ENCODE data around the gene CLEC14A.

GRCh38 chr14:38217553-38217952, 38.3 kb downstream of the CLEC14A start:
- no peak for TF ChIP-seq CTCF (IDR thresholded peaks at IDR 0.05)
- TF ChIP-seq POLR2A (IDR thresholded peaks at IDR 0.05), result no peak

Measured in heart left ventricle (tissue), 13 donors.